Activated CD4-positive, alpha-beta T cell treated with anti-CD3 and anti-CD28 coated beads for 24 hours (primary cell): ENCODE measurements around the gene CPT2.

Experiments used
- DNase-seq, 2 donors: peaks; one replicate each; pipeline ENCODE4 v3.0.0-alpha.2; 2020; ENCODE audit warnings: low read depth in 2 of 2

CPT2 gene

DNA sequence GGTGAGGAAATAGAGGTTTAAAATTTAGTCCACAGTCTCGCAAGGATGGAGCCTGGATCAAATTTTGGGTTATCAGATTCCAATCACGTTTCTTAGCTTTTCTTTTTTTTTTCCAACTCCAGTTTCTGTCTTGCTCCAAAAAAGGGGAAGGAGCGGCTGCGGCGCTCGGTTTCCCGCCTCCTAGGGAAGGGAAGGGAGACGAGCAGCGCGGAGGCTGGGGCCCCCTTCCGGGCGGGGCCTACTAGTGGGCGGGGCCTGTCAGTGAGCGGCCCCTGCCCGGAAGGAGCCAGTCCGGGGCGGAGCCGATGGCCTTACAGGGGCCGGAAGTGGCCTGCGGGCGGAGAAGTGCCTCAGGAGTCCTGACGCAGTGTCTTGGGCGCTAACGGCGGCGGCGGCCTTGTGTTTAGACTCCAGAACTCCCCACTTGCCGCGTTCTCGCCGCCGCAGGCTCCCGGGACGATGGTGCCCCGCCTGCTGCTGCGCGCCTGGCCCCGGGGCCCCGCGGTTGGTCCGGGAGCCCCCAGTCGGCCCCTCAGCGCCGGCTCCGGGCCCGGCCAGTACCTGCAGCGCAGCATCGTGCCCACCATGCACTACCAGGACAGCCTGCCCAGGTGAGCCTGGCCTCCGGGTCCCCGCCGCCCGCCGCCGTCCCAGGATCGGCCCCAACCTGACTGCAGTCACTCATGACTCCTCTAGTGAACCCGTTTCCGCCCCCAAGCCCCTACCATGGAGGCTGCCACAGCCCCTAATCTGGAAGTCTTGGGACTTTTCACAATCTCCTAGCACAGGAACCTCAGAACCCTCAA lies at the start of gene CPT2:
CPT2 (plus strand) TSS at position 340 of the 806 bp plus-strand sequence; CDS start at position 460, 120 bp downstream.
- DNase-seq, result peak; percentile 87 to 88

DNA sequence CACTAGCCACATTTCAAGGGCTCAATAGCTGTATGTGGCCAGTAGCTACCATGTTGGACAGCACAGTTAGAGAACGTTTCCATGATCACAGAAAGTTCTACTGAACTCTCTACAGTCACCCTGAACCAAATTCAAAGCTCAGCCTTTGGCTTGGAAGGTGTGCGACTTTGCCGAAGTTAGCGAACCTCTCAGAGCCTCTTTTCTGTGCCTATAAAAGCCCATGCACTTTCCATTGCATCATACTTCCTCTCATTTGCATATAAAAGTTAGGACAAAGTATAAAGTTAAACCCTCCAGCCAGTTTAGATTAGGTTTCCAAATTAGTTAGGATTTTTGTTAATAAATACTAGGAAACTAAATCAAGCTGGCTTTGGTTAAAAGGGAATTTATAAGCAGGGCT lies 49.5 kb upstream of the CPT2 start:
- DNase-seq, result no peak

DNA sequence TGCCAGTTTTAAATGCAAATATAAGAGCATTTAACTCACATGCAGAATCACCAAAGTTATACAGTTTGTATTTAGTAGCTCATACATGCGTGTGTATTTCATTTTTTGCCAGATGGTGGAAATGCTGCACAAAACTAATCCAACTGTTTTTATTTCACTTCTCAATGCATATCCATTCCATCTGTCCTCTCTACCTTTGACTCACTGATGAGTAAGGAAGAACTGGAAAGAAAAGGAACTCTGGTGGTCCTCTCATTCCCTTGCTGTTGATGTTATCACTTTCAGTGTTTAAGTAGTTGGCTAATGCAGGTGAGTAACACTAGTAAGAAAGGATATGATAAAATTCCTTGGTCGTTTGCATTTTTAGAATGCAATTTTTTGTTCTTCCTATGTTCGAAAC lies 48.5 kb upstream of the CPT2 start:
- DNase-seq, result no peak

DNA sequence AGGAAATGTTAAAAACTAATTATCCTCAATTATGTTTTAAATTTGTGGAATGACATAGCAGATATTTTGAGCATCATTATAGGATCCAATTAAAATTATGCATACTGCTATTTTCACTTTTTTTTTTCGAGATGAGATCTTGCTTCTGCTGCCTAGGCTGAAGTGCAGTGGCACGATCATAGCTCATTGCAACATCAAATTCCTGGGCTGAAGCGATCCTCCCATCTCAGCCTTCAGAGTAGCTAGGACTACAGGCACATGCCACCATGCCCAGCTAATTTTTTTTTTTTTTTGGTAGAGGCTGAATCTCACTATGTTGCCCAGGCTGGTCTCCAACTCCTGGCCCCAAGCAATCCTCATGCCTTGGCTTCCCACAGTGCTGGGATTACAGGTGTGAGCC lies 42.9 kb upstream of the CPT2 start:
- DNase-seq, result no peak

DNA sequence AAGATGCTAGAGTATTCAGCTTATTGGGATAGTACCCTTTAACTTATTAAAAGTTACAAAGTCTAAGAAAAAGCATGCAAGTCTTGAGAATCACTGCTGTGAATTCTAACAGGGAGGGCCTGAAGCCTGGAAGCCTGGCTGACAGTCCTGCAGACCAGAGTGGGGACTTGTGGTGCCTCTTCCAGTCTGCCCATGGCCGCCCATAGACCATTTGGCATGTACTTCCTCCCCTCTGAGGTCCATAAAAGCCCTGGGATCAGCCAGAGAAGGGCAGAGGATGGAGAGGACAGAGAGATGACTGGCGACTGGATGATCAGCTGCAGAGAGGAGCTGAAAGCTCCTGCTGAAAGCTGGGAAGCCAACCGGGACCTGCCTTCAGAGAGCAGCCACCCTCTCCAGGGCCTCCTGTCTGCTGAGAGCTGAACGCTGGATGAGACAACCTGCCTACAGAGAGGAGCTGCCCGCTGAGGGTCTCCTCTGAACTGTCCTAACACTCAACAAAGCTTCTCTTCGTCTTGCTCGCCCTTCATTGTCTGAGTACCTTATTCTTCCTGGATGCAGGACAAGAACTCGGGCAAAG lies 41.7 kb upstream of the CPT2 start:
- no peak for DNase-seq

DNA sequence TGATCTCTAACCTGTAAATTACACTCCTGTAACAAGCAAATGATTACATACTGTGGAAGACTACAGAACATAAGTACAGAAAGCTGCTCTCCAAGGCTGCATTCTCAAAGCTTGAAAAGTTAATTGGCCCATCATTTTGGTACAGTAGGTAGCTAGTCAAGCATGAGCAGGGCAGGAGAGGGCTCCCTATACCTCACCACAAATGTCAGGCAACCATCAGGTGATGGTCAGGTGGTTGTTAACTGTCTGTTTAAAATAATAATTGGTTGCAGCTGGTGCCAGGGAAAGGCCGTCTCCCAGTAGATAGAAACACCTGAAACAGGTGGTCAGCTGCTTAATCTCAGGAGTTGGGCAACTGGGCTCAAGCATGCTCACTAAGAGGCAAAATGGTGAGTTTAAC lies 41.1 kb upstream of the CPT2 start:
- no peak for DNase-seq

DNA sequence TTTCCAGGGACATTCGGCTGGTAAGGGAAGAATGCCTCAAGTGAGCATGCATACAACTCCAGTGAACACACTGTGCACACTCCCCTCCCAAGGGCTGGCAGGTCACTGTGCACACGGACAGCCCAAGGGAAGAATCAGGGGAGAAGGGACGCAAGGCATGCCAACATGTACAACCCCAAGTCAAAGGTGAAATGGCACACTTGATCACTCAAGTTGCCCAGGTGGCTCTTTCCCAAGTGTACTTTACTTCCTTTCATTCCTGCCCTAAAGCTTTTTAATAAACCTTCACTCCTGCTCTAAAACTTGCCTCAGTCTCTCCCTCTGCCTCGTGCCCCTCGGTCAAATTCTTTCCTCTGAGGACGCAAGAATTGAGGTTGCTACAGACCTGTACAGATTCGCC lies 40.7 kb upstream of the CPT2 start:
- DNase-seq, result no peak

DNA sequence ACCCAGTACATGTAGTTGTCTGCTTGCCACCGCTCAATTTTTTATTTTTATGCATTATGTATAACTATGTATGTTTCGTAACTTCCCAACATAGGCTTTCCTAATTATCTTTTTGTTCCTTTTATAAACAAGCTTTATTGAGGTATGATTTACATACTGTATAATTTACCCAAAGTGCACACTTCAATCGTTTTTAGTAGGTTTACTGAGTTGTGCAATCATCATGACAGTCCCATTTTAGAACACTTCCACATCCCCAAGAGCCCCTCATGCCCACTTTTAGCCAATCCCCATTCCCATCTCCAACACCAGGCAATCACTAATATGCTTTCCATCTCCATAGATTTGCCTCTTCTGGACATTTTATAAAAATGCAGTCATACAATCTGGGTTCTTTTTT lies 39.8 kb upstream of the CPT2 start:
- DNase-seq, result no peak

DNA sequence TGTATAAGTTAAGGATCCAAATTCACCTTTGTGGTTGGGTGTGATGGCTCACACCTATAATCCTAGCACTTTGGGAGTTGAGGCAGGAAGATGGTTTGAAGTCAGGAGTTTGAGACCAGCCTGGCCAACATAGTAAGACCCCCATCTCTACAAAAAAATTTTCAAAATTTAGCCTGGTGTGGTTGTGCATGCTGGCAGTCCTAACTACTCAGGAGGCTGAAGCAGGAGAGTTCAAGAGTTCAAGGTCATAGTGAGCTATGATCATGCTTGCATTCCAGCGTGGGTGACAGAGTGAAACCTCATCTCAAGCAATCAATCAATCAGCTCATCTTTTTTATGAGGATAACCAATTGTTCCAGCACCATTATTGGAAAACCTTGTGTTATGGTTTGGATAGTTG lies 37.7 kb upstream of the CPT2 start:
- no peak for DNase-seq

DNA sequence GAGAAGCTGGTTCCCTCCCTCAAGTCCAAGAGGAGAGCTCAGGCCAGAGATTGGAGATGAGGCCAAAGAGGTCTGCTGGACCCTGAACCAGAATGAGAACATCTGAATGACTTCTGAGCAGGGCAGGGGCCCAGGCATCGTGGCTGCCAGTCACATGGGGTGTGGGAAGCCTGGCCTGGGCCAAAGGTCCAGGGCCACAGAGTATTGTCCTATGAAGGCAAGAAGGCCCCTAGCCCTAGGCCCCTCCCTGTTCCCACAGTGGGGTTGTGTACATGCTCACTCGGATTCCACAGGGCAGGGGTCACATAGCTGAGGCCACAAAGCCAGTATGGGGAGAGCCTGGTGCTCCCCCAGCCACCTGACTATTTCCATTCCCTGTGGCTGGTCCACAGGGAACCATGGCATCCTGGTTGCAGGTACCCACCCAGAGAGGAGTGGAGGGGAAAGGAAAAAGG lies 35.7 kb upstream of the CPT2 start:
- no peak for DNase-seq

DNA sequence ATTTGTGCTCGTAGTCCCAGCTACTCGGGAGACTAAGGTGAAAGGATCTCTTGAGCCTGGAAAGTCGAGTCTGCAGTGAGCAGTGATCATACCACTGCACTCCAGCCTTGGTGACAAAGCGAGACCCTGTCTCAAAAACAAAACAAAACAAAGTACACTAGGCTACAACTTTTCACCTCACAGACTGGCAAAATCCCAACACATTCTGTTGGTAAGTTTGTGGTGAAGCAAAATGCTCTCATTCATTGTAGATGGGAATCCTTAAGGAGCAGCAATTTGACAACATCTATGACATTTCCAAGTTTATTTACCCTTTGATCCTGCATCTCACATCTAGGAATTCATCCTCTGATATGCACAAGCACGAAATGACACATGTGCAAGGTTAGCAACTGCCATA lies 34.0 kb upstream of the CPT2 start:
- no peak for DNase-seq

DNA sequence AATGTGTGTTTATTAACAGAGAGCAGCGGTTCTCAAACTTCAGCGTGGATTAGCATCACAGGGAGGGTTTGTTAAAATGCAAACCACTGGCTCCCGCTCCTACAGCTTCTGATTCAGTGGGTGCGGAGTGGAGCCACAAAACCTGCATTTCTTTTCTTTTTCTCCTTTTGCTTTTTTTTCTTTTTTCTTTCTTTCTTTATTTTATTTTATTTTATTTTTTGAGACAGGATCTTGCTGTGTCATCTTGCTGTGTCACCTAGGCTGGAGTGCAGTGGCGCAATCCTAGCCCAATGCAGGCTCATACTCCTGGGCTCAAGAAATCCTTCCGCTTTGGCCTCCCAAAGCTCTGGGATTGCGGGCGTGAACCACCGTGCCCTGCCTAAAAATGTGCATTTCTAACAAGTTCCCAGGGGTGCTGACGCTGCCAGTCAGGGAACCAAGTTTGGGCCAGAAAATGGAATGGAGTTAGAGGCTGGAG lies 33.3 kb upstream of the CPT2 start:
- DNase-seq, result no peak

DNA sequence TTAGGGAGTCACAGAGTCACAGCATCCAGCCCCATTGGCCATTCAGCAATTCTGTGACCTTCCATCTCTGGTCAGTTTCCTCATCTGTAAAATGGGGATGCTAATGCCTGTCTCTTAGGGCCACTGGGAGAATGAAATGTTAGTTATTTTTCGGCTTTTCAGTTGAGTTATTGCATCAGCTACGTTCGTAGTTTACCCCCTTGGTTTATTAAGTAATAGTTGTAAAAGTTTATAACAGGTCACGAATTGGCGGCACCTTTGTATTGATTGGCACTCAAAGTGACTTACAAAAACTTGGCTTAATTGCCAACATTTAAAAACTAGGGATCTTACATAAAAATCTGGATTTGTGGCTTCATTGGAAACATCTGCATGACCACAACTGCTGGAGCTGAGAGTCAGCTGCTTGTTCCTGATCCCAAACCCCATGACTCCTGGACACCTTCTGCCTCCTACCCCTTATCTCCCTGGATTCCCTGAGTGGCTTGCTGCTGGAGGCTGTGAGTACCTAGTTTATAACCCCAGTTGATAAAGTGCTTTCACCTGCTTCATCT lies 31.1 kb upstream of the CPT2 start:
- no peak for DNase-seq

DNA sequence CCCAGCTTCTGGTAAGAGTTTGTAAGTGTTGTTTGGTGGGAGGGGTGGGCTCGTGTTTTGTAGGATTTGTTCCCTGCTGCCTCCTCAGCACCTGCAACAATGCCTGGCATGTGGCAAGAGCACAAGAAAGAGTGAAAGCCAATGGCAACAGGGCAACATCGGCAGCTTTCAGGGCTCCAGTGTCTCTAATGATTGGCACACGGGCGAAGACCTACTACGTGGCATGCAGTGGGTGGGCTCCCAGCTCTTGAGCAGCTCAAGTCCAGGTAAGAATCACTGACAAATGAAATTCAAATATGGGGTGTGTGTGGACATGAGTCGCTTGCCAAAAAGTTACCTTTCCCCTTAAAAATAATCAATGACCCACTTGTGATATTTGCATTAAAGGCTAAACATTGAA lies 30.3 kb upstream of the CPT2 start:
- DNase-seq, result no peak

DNA sequence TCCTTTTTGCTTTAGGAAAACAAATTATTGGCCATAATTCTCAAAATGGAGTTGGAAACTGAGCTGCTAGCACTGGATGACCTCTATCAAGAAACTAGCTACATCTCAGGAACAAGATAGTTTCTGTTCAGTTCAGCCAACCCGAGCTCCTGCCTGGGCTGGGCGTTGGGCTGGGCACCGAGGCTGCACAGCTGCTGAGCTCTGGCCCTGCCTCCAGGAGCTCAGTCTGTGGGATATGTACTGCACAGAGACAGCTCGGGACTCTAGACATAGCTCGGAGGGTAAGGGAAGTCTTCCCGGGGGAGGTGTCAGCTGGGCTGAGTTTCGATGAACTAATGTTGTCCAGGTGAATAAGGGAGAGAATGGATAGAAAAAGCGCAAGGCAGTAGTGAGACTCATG lies 29.7 kb upstream of the CPT2 start:
- DNase-seq, result no peak

DNA sequence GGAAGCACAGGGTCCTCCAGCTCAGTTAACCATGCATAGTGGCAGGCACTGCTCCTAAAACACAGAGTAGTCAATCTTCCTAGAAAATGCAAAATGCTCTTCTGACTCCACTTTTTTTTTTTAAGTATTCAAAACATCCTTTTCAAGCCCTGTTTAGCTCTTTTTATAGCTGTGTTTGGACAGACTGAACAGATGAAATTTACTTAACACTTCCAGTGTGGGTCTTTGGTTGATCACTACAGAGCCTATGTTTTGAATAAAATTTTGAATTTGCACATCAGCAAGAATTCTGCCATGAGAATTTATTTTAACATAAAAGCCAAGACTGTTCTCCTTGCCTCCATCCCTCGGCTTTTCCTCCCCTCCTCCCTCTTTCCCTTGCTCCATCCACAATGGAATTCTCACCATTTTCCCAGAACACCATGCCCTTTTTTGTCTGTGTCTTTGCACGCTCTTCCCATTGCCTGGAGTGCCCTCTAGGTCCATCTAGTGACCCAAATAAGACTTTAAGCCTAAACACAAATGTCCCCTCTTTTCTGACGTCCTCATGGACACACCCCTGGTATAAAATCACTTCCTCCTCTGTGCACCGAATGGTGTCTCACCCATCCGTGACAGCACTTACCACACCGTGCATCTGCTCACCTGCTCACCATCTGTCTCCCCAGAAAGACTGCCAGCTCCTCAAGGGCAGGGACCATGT lies 24.0 kb upstream of the CPT2 start:
- DNase-seq, result no peak

DNA sequence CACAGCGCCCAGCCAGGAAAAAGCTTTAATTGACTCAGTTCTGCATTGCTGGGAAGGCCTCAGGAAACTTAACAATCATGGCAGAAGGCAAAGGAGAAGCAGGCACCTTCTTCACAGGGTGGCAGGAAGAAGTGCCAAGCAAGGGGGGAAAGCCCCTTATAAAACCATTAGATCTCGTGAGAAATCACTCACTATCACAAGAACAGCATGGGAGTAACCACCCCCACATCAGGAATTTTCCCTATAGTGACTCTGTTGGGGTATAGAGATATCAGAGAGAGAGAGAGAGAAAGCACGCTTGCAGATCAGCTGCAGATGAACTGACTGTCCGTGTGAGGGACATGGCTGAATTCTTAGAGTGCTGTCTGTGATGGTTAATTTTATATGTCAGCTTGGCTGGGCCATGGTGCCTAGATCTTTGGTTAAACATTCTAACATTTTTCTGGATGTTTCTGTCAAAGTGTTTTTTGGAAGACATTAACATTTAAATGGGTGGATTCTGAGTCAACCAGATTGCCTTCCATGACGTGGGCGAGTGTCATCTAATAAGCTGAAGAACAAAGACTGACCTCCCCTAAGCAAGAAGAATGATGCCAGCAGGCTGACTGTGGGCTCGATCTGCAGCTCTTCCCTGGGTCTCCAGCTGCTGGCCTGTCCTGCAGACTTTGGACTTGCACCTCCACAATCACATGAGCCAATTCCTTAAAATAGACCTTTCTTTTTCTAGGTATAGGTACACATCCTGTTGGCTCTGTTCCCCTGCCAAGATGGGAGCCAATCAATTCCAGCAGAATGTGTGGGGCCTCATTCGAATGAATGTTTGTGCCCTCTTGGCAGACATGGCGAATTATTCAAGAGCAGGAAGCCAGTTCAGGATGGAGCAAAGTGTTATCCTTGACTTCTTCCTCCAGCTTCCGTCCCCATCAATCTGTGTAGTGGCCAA lies 21.4 kb upstream of the CPT2 start:
- no peak for DNase-seq

DNA sequence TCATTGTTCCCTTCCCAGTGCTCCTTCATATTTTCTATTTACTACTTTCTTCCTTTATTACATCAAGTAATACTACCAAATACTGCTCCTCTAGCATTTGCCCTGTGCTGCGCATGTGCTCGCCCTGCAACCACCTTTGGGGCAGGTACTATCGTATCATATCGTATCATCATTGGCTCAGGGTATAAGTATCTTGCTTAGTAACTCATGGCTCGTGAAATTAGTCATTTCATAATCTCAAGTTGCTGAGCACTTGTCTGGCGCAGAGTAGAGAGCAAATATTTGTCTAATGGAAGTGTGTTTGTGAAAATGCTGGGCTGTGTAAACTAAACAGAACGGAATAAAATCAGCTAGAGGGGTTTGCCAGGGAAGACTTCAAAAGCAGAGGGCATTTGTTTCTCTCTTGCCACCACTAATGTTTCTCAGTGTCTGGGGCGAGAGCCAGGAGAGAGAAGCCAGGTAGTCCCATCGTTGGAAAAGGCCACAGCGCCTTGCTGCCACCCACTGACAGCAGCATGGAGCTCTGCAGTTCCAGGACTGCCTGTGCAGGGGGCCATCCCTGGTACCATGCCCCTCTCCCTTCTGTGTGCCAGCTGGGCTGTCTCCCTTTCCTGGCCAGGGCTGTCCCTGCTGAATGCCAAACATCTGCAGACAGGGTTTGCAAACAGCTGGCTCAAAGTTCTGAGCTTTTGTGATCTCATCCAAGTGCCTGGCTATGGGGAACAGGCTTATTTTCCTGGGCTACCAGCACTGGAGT lies 20.0 kb upstream of the CPT2 start:
- no peak for DNase-seq

DNA sequence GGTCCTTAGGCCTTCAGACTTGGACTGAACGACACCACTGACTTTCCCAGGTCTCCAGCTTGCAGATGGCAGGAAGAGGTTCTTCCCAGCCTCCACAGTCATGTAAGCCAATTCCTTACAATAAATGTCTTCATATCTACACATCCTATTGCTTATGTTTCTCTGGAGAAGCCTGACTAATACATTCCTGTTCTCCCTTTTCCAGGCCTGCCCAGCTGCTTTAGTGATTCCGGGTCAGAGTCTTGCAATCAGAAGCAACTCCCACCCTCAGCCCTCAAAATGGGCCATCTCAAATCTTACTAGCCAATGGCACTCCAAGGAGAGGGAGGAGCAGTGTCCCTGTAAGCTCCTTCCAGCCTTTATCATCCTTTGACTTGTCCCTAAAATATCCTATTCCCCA lies 16.4 kb upstream of the CPT2 start:
- DNase-seq, result no peak

DNA sequence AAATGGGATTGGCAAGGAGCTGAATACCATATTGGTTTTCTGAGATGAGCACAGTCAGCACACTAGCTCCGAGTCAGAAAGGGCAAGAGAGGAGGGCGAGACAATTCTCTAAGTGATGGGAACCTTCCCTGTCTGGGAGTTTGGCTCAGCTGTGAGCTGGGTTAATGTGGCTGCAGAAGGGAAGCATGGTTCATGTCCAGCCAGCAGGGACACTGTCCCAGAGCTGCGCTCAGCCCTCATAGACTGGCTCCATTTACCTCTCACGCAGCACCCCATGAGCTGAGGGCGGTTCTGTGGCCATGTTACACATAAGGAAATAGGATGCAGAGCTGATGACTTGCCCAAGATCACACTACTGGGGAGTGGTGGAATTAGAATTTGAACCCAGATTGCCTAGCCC lies 15.7 kb upstream of the CPT2 start:
- no peak for DNase-seq
